ENCODE measurements around the gene SLC6A19.

SLC6A19 gene

DNA sequence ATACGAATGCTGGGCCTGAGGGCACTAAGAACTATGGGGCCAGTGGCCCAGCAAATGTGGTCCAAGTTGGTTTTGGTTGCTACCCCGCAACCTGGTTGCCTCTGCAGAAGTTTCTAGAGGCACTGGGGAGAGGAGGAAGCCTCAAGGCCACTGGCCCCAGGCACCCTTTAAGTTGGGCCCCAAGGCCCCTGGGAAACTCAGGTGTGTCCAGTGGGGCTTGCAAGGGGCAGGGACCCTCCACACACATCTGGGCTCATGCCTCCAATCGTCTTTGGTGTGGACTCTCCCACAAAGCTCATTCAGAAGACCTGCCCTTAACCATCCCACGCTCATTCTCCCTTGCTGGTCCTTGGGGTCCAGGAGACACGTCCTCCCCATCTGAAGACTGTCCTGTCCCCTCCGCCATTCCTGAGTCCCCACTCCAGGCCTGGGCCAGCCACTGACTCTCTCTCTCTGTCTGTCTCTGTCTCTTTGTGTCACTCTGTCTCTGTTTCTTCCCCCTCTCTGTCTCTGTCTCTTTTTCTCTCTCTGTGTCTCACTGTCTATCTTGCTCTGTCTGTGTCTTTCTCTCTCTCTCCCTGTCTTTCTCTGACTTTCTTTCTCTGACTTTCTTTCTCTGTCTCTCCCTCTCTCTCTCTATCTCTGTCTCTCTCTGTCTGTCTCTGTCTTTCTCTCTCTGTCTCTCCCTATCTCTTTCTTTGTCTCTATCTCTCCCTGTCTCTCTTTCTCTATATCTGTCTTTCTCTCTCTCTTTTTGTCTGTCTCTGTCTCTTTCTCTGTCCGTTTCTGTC, 3.3 kb upstream of the SLC6A19 start:
- DNase-seq = no peak

- DNase-seq = no peak
Observed at GRCh38 chr5:1199340-1199648, 2.1 kb upstream of the SLC6A19 start.

GRCh38 chr5:1199649-1200494, 1.5 kb upstream of the SLC6A19 start:
- DNase-seq = peak; percentile 34

GRCh38 chr5:1200495-1201326, 684 bp upstream of the SLC6A19 start:
- no peak for DNase-seq

GRCh38 chr5:1202026-1202797, 817 bp downstream of the SLC6A19 start:
- no peak for DNase-seq

- DNase-seq = no peak
Observed at GRCh38 chr5:1202798-1203185, 1.4 kb downstream of the SLC6A19 start.

DNA sequence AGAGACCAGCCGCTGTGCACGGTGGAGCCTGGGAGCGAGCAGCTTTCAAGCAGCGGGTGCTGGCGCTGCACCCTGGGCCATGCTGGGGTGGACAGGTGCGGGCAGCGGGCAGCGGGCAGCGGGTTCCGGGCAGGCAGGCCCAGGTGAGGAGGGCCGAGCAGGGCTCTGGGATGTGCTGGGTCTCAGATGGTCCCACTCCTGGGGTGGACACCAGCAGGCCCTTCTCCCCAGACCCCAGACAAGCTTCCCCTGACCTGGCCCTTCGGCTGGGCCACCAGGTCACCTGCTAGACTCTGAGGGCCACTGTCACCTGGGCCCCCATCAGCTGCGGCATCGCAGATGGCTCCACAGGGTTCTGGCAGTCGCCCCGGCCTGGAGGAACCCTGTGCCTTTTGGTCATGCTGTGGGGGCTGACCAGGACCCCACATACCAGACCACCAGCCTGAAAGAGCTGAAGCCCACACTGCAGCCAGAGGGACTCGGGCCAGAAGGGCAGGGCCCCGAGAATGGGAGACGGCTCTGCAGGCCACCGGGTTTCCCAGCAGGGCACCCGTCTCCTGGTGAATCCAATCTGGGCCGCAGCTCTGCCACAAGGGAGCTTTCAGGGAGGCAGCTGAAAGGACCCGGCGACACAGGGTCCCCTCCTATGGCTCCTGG, 2.0 kb downstream of the SLC6A19 start:
- no peak for DNase-seq

- no peak for DNase-seq
Observed at GRCh38 chr5:1203968-1204692, 2.7 kb downstream of the SLC6A19 start.

DNA sequence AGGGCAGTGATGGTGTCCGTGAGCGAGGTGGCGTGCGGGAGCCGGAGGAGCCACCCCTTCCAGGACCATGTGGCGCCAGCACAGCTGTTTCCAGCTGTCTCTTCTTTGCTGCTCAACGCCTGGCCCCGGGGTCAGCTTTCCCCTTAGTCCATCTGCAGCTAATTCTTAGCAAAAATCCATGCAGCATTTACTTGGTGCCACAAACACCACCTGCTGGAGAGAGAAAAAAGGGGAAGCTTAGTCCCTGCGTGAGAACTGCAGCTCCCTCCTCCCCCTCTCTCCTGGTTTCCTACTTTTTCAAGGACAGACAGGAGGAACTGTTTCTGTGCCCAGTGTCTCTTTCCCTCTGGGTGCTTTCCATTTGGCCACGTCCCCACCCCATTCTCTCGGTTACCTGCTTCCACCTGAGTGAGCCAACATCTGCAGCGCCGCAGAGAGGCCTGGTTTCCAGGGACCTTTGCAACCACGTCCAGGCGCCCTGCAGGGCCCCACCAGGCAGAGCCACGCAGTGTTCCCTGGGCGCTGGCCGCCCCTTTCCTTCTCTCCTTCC, 3.4 kb downstream of the SLC6A19 start:
- DNase-seq = peak; percentile 66

DNA sequence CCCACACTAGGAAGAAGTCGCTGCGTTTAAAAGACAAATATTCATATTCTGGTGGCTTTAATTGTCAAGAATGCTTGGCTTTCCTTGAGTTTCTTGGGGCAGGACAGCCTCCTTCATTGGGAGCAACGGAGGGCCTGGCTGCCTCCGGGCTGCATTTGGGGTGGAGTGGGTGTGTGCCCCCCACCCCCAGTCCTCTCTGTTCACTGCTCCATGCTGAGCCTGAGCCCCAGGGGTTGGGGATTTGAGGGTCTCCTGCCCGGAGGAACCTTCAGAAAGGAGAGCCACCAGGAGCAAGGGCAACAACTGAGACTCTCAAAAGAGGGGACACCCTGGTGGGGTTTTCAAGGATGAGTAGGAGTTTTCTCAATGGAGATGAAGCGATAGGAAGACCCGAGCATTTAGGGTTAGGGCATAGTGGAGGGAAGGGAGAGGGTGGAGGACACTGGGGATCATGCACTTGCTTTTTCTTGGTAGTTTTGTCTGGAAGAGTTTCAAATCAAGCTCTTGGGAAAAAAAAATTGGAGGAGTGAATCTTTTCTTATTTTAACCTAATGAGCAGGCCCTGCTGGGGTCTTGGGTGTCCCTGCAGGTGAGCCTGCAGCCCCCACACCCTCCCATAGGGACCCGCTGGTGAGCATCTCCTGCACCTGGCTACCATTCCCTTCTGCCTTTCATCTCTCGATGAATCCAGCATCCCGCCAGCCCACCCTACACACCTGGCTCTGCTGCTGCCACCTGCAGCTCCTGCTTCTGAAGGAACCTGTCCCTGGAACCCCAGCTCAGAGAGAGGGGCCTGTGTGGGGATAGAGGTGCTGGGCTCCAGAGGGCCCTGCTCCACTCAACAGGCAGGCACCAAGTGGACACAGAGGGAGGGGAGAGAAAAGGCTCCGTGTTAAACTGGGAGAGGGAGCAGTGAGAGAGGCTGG, 4.1 kb downstream of the SLC6A19 start:
- DNase-seq = no peak

DNA sequence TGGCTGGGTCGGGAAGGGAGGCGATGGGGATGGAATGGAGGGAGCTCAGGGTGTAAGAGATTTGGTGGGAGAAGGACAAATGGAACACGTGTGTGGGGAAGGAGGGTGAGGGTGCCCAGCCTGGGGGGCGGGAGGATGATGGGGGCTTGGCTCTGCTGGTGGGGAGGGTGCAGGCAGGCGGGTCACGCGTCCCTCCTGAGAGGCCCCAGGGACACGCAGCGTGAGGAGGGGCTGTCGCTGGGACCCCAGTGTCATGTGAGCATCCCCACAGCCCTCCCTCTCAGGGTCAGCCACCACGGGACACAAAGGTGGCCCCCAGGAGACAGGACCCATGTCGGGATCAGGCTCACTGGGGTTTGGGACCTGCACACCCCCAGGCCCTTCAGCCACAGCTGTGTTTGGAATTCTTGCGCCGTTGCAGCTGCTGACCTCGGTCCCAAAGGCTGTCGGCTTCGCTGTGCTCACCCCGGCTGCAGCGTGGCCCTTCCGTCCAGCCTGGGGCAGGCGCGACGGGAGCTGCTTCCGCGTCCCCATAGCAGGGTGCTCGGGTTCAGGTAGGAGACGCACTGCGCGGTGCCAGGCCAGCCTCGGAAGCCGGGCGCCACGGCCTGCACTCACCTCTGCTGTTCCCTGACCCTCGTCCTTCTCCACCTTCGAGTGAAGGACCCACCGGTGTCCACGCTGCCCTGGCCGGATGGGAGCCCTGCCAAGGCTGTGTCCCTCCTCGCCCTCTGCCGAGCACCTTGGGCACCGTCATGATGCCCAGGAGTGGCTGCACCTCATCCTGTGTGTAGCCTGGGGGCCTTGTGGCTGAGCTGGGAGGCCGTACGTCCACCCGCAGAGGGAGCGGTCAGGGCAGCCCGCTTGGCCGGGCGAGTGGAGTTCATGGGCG, 5.4 kb downstream of the SLC6A19 start:
- DNase-seq = no peak

DNA sequence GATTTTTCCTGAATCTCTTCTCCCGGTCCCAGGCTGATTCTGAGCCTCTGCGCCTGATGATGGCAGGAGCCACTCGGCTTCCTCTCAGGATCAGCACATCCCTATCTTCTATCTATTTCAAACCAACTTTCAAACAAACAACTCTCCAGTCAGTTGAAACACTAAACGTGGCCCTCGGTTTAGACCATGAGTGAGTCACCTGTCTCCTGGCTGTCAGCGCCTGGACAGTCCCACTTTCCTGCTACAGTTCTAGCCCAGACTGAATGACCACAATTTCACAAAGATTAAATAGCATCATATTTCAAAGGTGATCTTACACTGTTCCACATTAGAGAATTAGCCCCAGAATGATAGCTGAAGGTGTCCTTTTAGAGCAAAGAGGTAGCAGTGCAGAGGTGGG, 6.2 kb downstream of the SLC6A19 start:
- no peak for DNase-seq

DNA sequence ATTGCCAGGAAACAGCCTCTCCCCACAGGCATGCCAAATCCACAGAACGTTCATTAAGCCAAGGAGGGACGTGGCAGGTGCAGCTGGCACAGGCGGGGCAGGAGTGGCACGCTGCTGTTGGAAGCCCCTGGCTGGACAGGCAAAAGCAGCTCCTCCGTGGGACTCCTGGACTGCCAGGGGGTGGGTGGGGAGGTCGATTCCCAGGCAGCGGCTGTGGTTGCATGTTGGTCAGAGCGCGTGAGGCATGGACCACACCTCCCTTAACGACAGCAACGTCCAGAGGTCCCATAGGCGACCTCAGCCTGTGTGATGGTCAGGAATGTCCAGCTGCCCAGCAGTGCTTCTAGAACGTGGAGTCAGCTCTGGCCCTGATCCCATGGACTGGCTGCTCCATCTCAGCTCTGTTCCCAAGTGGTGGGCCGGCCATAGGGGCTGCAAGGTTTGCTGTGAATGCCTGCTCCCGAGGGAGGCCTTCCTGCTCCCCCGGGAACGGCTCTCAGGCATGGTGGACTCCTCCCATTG, 6.9 kb downstream of the SLC6A19 start:
- DNase-seq = no peak

- no peak for DNase-seq
Observed at GRCh38 chr5:1208743-1209488, 7.5 kb downstream of the SLC6A19 start.

GRCh38 chr5:1209489-1209852, 8.1 kb downstream of the SLC6A19 start:
- DNase-seq = no peak

- no peak for DNase-seq
Observed at GRCh38 chr5:1209896-1210776, 8.7 kb downstream of the SLC6A19 start.

DNA sequence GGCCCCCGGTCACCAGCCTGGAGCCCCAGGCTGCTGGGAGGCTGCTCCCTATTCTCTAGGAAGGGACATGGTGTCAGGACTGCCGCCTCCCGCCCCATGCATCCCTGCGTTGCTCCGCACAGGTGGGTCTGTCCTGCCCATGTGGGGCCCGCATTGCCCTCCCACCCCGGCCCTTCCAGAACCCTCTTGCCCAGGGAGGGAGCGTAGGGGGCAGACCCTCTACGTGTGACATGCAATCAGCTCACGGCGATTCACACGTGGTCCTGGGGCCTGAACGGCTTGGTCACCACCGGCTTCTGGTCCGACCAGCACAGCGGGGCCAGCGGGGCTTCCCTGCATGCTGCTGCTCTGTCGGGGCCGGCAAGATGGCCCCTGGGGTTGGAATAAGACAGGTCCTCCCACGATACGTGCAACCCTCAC, 9.4 kb downstream of the SLC6A19 start:
- DNase-seq = no peak
